ENCODE data around the gene MYBPC1.
"Not testable (repeated sequence)": the region's sequence is repeated elsewhere in the genome, so short reads cannot be mapped to it uniquely, and the experiment has no call there.

DNA sequence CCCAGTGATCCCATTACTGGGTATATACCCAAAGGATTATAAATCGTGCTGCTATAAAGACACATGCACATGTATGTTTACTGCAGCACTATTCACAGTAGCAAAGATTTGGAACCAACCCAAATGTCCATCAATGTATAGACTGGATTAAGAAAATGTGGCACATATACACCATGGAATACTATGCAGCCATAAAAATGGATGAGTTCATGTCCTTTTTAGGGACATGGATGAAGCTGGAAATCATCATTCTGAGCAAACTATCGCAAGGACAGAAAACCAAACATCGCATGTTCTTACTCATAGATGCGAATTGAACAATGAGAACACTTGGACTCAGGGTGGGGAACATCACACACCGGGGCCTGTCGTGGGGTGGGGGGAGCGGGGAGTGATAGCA is 36.0 kb upstream of the MYBPC1 start:
- TF ChIP-seq CTCF (IDR thresholded peaks at IDR 0.05; ENCODE audit: insufficient read depth, low read length, poor library complexity, severe bottlenecking); EZH2phosphoT487 (conservative IDR thresholded peaks at IDR 0.05; ENCODE audit: low read length): not testable (repeated sequence)

Measured in SU-DHL-6 (cell line).